Esophagus squamous epithelium (tissue), 5 donors: ENCODE results near the gene SLC9A9. TPM values are rescaled to one million over a fixed set of nuclear protein-coding genes. Genes with fewer than 3 reads are reported as not detected.

Source experiments
- DNase-seq: peaks from one replicate; lab custom pipeline; 2025; lab: John Stamatoyannopoulos, UW
- H3K27ac ChIP-seq, 4 donors: fragments of 200-600 bp; sonication (generic); one replicate each; pipeline ENCODE4 v1.5.1; 2016 to 2019; ENCODE audit warnings: mild to moderate bottlenecking in 1 of 4
- H3K27me3 ChIP-seq, 4 donors: fragments of 200-600 bp; sonication (generic); 1 replicate in 3 of 4; 2 replicates in 1 of 4; pipeline versions ENCODE4 v1.5.1 to v1.6.0; 2017 to 2021; ENCODE audit warnings: antibody characterized with exemption in 1 of 4
- H3K36me3 ChIP-seq, 3 donors: fragments of 200-600 bp; sonication (generic); one replicate each; pipeline ENCODE4 v1.5.1; 2016 to 2019
- H3K4me1 ChIP-seq, 3 donors: fragments of 200-600 bp; sonication (generic); one replicate each; pipeline ENCODE4 v1.5.1; 2017 to 2019
- H3K4me3 ChIP-seq, 4 donors: fragments of 200-600 bp; sonication (generic); 1 replicate in 3 of 4; 2 replicates in 1 of 4; pipeline ENCODE4 v1.5.1; 2016 to 2019; ENCODE audit warnings: mild to moderate bottlenecking in 2 of 4, moderate library complexity in 1 of 4
- H3K9me3 ChIP-seq, 3 donors: fragments of 200-600 bp; sonication (generic); one replicate each; pipeline ENCODE4 v1.5.1; 2016 to 2019
- CTCF ChIP-seq, 6 experiments: fragments of 450-650 bp in 4 of 6; fragments of 200-600 bp in 2 of 6; sonication (generic) in 2 of 6; IDR thresholded peaks; one replicate each; pipeline ENCODE4 v1.5.1; 2016 to 2019; ENCODE audit warnings: antibody characterized with exemption in 6 of 6, mild to moderate bottlenecking in 4 of 6, moderate library complexity in 4 of 6
- POLR2A ChIP-seq, 4 donors: fragments of 450-650 bp; IDR thresholded peaks; one replicate each; pipeline ENCODE4 v1.6.1; 2017; ENCODE audit warnings: antibody characterized with exemption in 4 of 4, mild to moderate bottlenecking in 4 of 4, moderate library complexity in 3 of 4
- WGBS, 2 donors: methylation state at CpG; one replicate each; pipeline ENCODE4 v1.1.5; 2018; 5-methylcytosine and 5-hydroxymethylcytosine counted together
- intact Hi-C: fragments of 100-400 bp; cut with DNase I; formaldehyde crosslinking; loops from one replicate; pipeline ENCODE4 v1.15.0; 2022
- total RNA-seq, 4 donors: library from RNA; depleted of rRNA; stranded (reverse); fragments of >200 nt; gene quantifications; one replicate each; pipeline ENCODE4 v1.1.0, GENCODE V29; 2016
- donor health status: DM: yes; HTN: yes; CAD: no.

The SLC9A9 gene
- total RNA-seq, 4 donors from 2014 or later: 11.2 to 22.3 (median 18.9) TPM

- no peaks in the 10 kb centered on the region for H3K9me3 ChIP-seq
- no peak overlapping the region for H3K27ac ChIP-seq
- H3K27me3 ChIP-seq: no peaks in the 10 kb centered on the region
- no peaks in the 10 kb centered on the region for H3K4me1 ChIP-seq
- 88 to 90% methylated on average over 1 to 2 of the region's 2 CpGs for WGBS, 2 donors
- intact Hi-C loops: no loop called here
- no peak for DNase-seq
- H3K4me3 ChIP-seq: no peak overlapping the region
- no peak for TF ChIP-seq POLR2A (IDR thresholded peaks at IDR 0.05)
- no peak for TF ChIP-seq CTCF (IDR thresholded peaks at IDR 0.05)
- H3K36me3 ChIP-seq: no peaks in the 10 kb centered on the region
Observed at GRCh38 chr3:143277531-143277930, 570.7 kb downstream of the SLC9A9 start.

- intact Hi-C loops: no loop called here
- no peak overlapping the region for H3K27ac ChIP-seq
- no peak for DNase-seq
- no peak for TF ChIP-seq POLR2A (IDR thresholded peaks at IDR 0.05)
- no peak for TF ChIP-seq CTCF (IDR thresholded peaks at IDR 0.05)
- no peaks in the 10 kb centered on the region for H3K9me3 ChIP-seq
- no peaks in the 10 kb centered on the region for H3K4me1 ChIP-seq
- H3K4me3 ChIP-seq: no peak overlapping the region
- H3K36me3 ChIP-seq: no peaks in the 10 kb centered on the region
- no peaks in the 10 kb centered on the region for H3K27me3 ChIP-seq
Observed at GRCh38 chr3:143276592-143276991, 571.7 kb downstream of the SLC9A9 start.

- intact Hi-C loops: no loop called here
Observed at GRCh38 chr3:143273975-143274690, 574.1 kb downstream of the SLC9A9 start.

GRCh38 chr3:143271136-143271535, 577.1 kb downstream of the SLC9A9 start:
- DNase-seq: no peak
- Histone ChIP-seq H3K27me3 (no peaks in the 10 kb centered on the region), H3K27ac (no peak overlapping the region), H3K4me1 (no peaks in the 10 kb centered on the region), H3K9me3 (no peaks in the 10 kb centered on the region), H3K36me3 (peaks cover 0 to 8% (median 0%) of the 10 kb centered on the region in 3 donors), H3K4me3 (no peak overlapping the region)
- 98 to 100% methylated on average over 2 of the region's 2 CpGs for WGBS, 2 donors
- TF ChIP-seq POLR2A (IDR thresholded peaks at IDR 0.05) (no peak), CTCF (IDR thresholded peaks at IDR 0.05) (no peak)
- intact Hi-C loops: no loop called here

More at GRCh38 chr3:143273975-143274690, 574.1 kb downstream of the SLC9A9 start:
- Histone ChIP-seq H3K4me3 (no peak overlapping the region), H3K9me3 (no peaks in the 10 kb centered on the region), H3K4me1 (no peaks in the 10 kb centered on the region), H3K27me3 (no peaks in the 10 kb centered on the region), H3K36me3 (no peaks in the 10 kb centered on the region), H3K27ac (no peak overlapping the region)
- TF ChIP-seq POLR2A (IDR thresholded peaks at IDR 0.05) (no peak), CTCF (IDR thresholded peaks at IDR 0.05) (no peak)
- WGBS, 2 donors: 58 to 93% methylated on average over 1 of the region's 1 CpG
- no peak for DNase-seq

- Histone ChIP-seq H3K4me1 (peaks cover 0 to 10% (median 4%) of the 10 kb centered on the region in 3 donors), H3K27ac (no peak overlapping the region), H3K36me3 (peaks cover 0 to 22% (median 0%) of the 10 kb centered on the region in 3 donors), H3K9me3 (no peaks in the 10 kb centered on the region), H3K4me3 (no peak overlapping the region), H3K27me3 (no peaks in the 10 kb centered on the region)
- WGBS, 2 donors: 88 to 90% methylated on average over 3 of the region's 3 CpGs
- intact Hi-C loops: no loop called here
- no peak for DNase-seq
- no peak for TF ChIP-seq POLR2A (IDR thresholded peaks at IDR 0.05)
- TF ChIP-seq CTCF (IDR thresholded peaks at IDR 0.05): no peak
Observed at GRCh38 chr3:143269741-143270140, 578.5 kb downstream of the SLC9A9 start.
